AG04450 (cell line): ENCODE data around the gene ERGIC2. TPM values are rescaled to one million over a fixed set of nuclear protein-coding genes. Genes with fewer than 3 reads are reported as not detected.

ENCODE experiments used
- CTCF ChIA-PET: fragments of 300-600, 350-600 bp; formaldehyde crosslinking; extraction: SDS; loops from one replicate; lab custom pipeline; 2022; ENCODE audit warnings: antibody characterized with exemption, inconsistent platforms; lab: Charles Lee
- POLR2A ChIA-PET: fragments of 350-600 bp; formaldehyde crosslinking; extraction: SDS; loops from one replicate; lab custom pipeline; 2021; ENCODE audit warnings: antibody characterized with exemption, inconsistent platforms; lab: Yijun Ruan, JAX
- DNase-seq: peaks from one replicate; pipeline ENCODE4 v3.0.0-alpha.2; 2011; ENCODE audit warnings: low read depth, low spot score
- H3K27ac ChIP-seq: one replicate; pipeline ENCODE4 v1.5.1; 2012; ENCODE audit warnings: low read depth, low read length, control low read depth
- H3K27me3 ChIP-seq: one replicate; pipeline ENCODE4 v1.6.0; 2012; ENCODE audit warnings: low read length; ENCODE audit not compliant: control insufficient read depth, insufficient read depth
- H3K4me3 ChIP-seq: 2 replicates; pipeline ENCODE4 v1.5.1; 2011; ENCODE audit warnings: mild to moderate bottlenecking, low read depth, low read length, control low read depth
- H3K9me3 ChIP-seq: 2 replicates; pipeline ENCODE4 v1.5.1; 2012; ENCODE audit warnings: low read length; ENCODE audit not compliant: control insufficient read depth, insufficient read depth
- CTCF ChIP-seq: IDR thresholded peaks from 2 replicates; pipeline ENCODE4 v1.5.1; 2011; ENCODE audit warnings: low read depth, low read length, control low read depth, inconsistent platforms
- polyA minus RNA-seq: library from RNA; depleted of rRNA, polyadenylated mRNA; stranded (reverse); fragments of >200 nt; gene quantifications from 2 replicates; pipeline ENCODE4 v1.2.3, GENCODE V29; 2011; rRNA and poly(A)+ RNA removed
- polyA plus RNA-seq: library from polyadenylated mRNA; depleted of rRNA; stranded (reverse); fragments of >200 nt; gene quantifications from 2 replicates; pipeline ENCODE4 v1.2.3, GENCODE V29; 2011; rRNA removed

Gene ERGIC2, protein sequence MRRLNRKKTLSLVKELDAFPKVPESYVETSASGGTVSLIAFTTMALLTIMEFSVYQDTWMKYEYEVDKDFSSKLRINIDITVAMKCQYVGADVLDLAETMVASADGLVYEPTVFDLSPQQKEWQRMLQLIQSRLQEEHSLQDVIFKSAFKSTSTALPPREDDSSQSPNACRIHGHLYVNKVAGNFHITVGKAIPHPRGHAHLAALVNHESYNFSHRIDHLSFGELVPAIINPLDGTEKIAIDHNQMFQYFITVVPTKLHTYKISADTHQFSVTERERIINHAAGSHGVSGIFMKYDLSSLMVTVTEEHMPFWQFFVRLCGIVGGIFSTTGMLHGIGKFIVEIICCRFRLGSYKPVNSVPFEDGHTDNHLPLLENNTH
- polyA plus RNA-seq = 42.8 and 62.5 TPM in 2 replicates
- polyA minus RNA-seq = 17.1 and 33.1 TPM in 2 replicates

- ChIA-PET CTCF (no interaction called here), POLR2A (interaction anchor here (0.7 kb wide), 1 partner anchor 1315 kb away, joined by 4 read pairs; the partner anchor contains the start of gene IPO8)
- DNase-seq = peak; percentile 97
- H3K4me3 ChIP-seq = peak within 1 kb of the TSS; percentile 99
- H3K27ac ChIP-seq = peak within 1 kb of the TSS; percentile 92
- H3K9me3 ChIP-seq = no peaks in the 10 kb centered on the region
- no peak for TF ChIP-seq CTCF
- H3K27me3 ChIP-seq = no peaks in the 10 kb centered on the region
Measured at GRCh38 chr12:29380536-29381523, at the start of gene ERGIC2. Gene ERGIC2 (minus strand): TSS chr12:29381172. CDS start chr12:29371633, 9,539 bp downstream.

DNA sequence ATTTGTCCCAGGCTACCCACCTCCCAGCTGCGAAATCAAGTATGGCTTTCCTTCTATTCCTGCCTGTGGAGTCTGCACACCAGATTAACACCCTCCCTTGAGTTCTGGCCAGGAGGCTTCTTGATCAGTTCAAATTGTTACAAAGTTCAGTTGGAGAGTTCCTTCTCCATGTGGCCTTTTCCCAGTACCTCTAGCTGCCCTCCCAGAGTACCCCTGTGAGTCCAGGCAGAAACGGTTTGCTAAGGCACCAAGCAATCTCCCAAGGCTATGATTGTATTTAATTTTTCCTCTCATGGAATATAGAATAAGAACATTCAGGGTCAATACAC, 49.7 kb upstream of the ERGIC2 start:
- no peak for DNase-seq
- TF ChIP-seq CTCF = no peak
- CTCF ChIA-PET = no interaction called here
- no peak overlapping the region for H3K4me3 ChIP-seq
- H3K27me3 ChIP-seq = peaks cover 2% of the 10 kb centered on the region
- POLR2A ChIA-PET = no interaction called here
- H3K27ac ChIP-seq = no peak overlapping the region
- no peaks in the 10 kb centered on the region for H3K9me3 ChIP-seq

DNA sequence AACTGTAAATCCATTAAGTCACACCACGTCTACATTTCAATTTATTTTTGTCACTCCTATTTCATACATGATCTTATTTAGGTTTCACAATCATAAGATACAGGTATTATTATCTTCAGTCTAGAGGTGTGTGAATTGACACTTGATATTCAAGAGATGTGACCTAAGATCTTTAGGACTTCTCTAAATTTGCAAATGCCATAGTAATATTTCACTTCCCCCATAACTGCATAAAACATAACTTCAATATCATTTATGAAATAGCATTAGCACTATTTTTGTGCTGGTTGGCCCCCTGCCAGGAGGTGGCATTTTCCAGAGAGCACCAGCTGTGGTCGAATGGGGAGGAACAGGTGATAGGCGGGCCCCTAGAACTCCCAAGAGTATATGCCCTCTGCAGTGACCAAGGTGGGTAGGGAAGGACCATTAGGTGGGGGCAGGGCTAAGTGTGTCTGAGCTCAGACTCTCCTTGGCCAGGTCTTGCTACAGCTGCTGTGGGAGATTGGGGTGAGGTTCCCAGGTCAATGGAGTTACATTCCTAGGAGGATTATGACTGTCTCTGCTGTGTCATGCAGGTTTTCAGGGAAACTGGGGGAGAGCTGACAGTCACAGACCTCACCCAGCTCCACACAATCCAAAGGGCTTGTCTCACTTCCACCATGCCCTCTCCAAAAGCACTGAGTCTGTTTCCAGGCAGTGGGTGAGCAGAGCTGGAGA, 49.2 kb upstream of the ERGIC2 start:
- no peak overlapping the region for H3K4me3 ChIP-seq
- no peak overlapping the region for H3K27ac ChIP-seq
- ChIA-PET POLR2A (no interaction called here), CTCF (no interaction called here)
- no peak for TF ChIP-seq CTCF
- no peak for DNase-seq
- H3K9me3 ChIP-seq = no peaks in the 10 kb centered on the region
- peaks cover 2% of the 10 kb centered on the region for H3K27me3 ChIP-seq

GRCh38 chr12:29428633-29429032, 47.7 kb upstream of the ERGIC2 start:
- DNase-seq = peak; percentile 11
- Histone ChIP-seq H3K27me3 (peaks cover 2% of the 10 kb centered on the region), H3K4me3 (no peak overlapping the region), H3K9me3 (no peaks in the 10 kb centered on the region), H3K27ac (no peak overlapping the region)
- ChIA-PET POLR2A (no interaction called here), CTCF (no interaction called here)
- no peak for TF ChIP-seq CTCF
